H1 (cell line): ENCODE measurements around the gene TWNK. TPM values are rescaled to one million over a fixed set of nuclear protein-coding genes. Genes with fewer than 3 reads are reported as not detected.

ENCODE experiments used
- CTCF ChIA-PET: fragments of 300-600 bp; sonication (Branson Sonifier 250); formaldehyde crosslinking; loops from one replicate; lab custom pipeline; 2021; ENCODE audit not compliant: partially characterized antibody; lab: Charles Lee
- POLR2A ChIA-PET: fragments of 300-600 bp; sonication (Branson Sonifier 250); formaldehyde crosslinking; loops from one replicate; lab custom pipeline; 2021; ENCODE audit warnings: inconsistent platforms; ENCODE audit not compliant: partially characterized antibody; lab: Charles Lee
- DNase-seq, 2 experiments: peaks; one replicate each; pipeline versions ENCODE4 v3.0.0 to v3.0.0-alpha.2; 2010 to 2022; ENCODE audit warnings: low spot score in 2 of 2, low read depth in 1 of 2, mixed read lengths in 1 of 2
- FAIRE-seq: peaks from 2 replicates; lab custom pipeline; 2011; peaks lifted over from hg19 to GRCh38; lab: Jason Lieb, UNC
- H2AFZ ChIP-seq: 2 replicates; pipeline ENCODE4 v1.8.1; 2012; ENCODE audit warnings: low read length, inconsistent platforms
- H2AK5ac ChIP-seq: 2 replicates; pipeline ENCODE4 v1.6.1; 2013; ENCODE audit warnings: low read depth, low read length
- H2BK120ac ChIP-seq: replicated peaks from 2 replicates; pipeline ENCODE3; 2013; ENCODE audit warnings: low read depth, low read length, inconsistent platforms
- H2BK12ac ChIP-seq: 2 replicates; pipeline ENCODE4 v1.6.1; 2013; ENCODE audit warnings: low read depth, low read length
- H2BK15ac ChIP-seq: 2 replicates; pipeline ENCODE4 v1.6.1; 2013; ENCODE audit warnings: low read length
- H2BK20ac ChIP-seq: 2 replicates; pipeline ENCODE4 v1.6.1; 2013; ENCODE audit warnings: low read length
- H2BK5ac ChIP-seq: 2 replicates; pipeline ENCODE4 v1.6.1; 2013; ENCODE audit warnings: low read depth, low read length
- H3K14ac ChIP-seq: 2 replicates; pipeline ENCODE4 v1.6.1; 2013; ENCODE audit warnings: inconsistent platforms; ENCODE audit not compliant: insufficient read length
- H3K18ac ChIP-seq: 2 replicates; pipeline ENCODE4 v1.6.1; 2013; ENCODE audit warnings: low read length; ENCODE audit errors: extremely low read depth
- H3K23ac ChIP-seq: 2 replicates; pipeline ENCODE4 v1.6.1; 2013; ENCODE audit warnings: inconsistent platforms; ENCODE audit not compliant: insufficient read length
- H3K23me2 ChIP-seq: 2 replicates; pipeline ENCODE4 v1.6.1; 2013; ENCODE audit warnings: low read depth, low read length
- H3K27ac ChIP-seq: 2 replicates; pipeline ENCODE4 v1.6.1; 2011; ENCODE audit warnings: low read depth, low read length, inconsistent platforms
- H3K27me3 ChIP-seq, 4 experiments: replicated peaks in 1 of 4; 1 replicate in 1 of 4; 2 replicates in 3 of 4; pipeline versions ENCODE4 v1.6.1 to v1.8.1; 2011 to 2013; ENCODE audit warnings: low read length in 3 of 4, mild to moderate bottlenecking in 3 of 4, inconsistent platforms in 2 of 4, mixed read lengths in 2 of 4, moderate library complexity in 1 of 4; ENCODE audit not compliant: control insufficient read depth in 3 of 4, insufficient read depth in 3 of 4; ENCODE audit errors: extremely low read depth in 1 of 4
- H3K36me3 ChIP-seq, 4 experiments: 2 replicates each; pipeline versions ENCODE4 v1.6.1 to v1.8.1; 2011 to 2013; ENCODE audit warnings: mild to moderate bottlenecking in 4 of 4, low read length in 3 of 4, moderate library complexity in 2 of 4, control low read depth in 1 of 4, inconsistent platforms in 1 of 4; ENCODE audit not compliant: insufficient read depth in 4 of 4, control insufficient read depth in 2 of 4
- H3K4ac ChIP-seq: replicated peaks from 2 replicates; pipeline ENCODE3; 2013; ENCODE audit warnings: low read length, low read depth, mixed read lengths, inconsistent platforms; ENCODE audit not compliant: insufficient read length
- H3K4me1 ChIP-seq, 4 experiments: replicated peaks in 1 of 4; 1 replicate in 1 of 4; 2 replicates in 3 of 4; pipeline versions ENCODE4 v1.6.1 to v1.8.1; 2011 to 2013; ENCODE audit warnings: low read length in 3 of 4, inconsistent platforms in 2 of 4, mixed read lengths in 1 of 4; ENCODE audit not compliant: insufficient read depth in 4 of 4, control insufficient read depth in 3 of 4
- H3K4me2 ChIP-seq, 2 experiments: 2 replicates each; pipeline versions ENCODE4 v1.6.1 to v1.8.1; 2011 to 2013; ENCODE audit warnings: low read depth in 2 of 2, low read length in 2 of 2, control low read depth in 1 of 2, inconsistent platforms in 1 of 2, mild to moderate bottlenecking in 1 of 2; ENCODE audit not compliant: insufficient read depth in 1 of 2
- H3K4me3 ChIP-seq, 4 experiments: fragments of 200-600, 300-600 bp in 1 of 4; sonication (generic), shearing (Covaris generic), sonication (Bioruptor Twin) in 1 of 4; 2 replicates each; pipeline versions ENCODE4 v1.5.1 to v1.8.1; 2011 to 2016; ENCODE audit warnings: low read length in 4 of 4, low read depth in 3 of 4, control low read depth in 2 of 4, inconsistent platforms in 2 of 4, mild to moderate bottlenecking in 2 of 4, mixed read lengths in 1 of 4, moderate library complexity in 1 of 4; ENCODE audit not compliant: insufficient read depth in 2 of 4; ENCODE audit errors: extremely low read depth in 1 of 4
- H3K56ac ChIP-seq: replicated peaks from 2 replicates; pipeline ENCODE3; 2013; ENCODE audit warnings: low read depth, mild to moderate bottlenecking, mixed read lengths, low read length, inconsistent platforms; ENCODE audit not compliant: insufficient read length
- H3K79me1 ChIP-seq: 2 replicates; pipeline ENCODE4 v1.6.1; 2013; ENCODE audit warnings: low read depth, low read length, control low read depth
- H3K79me2 ChIP-seq, 2 experiments: 2 replicates each; pipeline versions ENCODE4 v1.6.1 to v1.8.1; 2012 to 2013; ENCODE audit warnings: low read length in 2 of 2, mild to moderate bottlenecking in 2 of 2, inconsistent platforms in 1 of 2; ENCODE audit not compliant: insufficient read depth in 2 of 2, control insufficient read depth in 1 of 2
- H3K9ac ChIP-seq, 4 experiments: replicated peaks in 1 of 4; 1 replicate in 1 of 4; 2 replicates in 3 of 4; pipeline versions ENCODE4 v1.6.1 to v1.8.1; 2011 to 2013; ENCODE audit warnings: low read depth in 3 of 4, low read length in 3 of 4, control low read depth in 2 of 4, mild to moderate bottlenecking in 2 of 4, moderate library complexity in 2 of 4, inconsistent platforms in 1 of 4; ENCODE audit errors: extremely low read depth in 1 of 4
- H3K9me3 ChIP-seq, 2 experiments: 2 replicates each; pipeline versions ENCODE4 v1.6.1 to v1.8.1; 2012 to 2013; ENCODE audit warnings: mild to moderate bottlenecking in 2 of 2, moderate library complexity in 2 of 2, control low read depth in 1 of 2, inconsistent platforms in 1 of 2, low read depth in 1 of 2, low read length in 1 of 2, mixed read lengths in 1 of 2; ENCODE audit not compliant: insufficient read depth in 2 of 2
- H4K20me1 ChIP-seq, 2 experiments: replicated peaks in 1 of 2; 2 replicates each; pipeline versions ENCODE3 to v1.8.1; 2011 to 2013; ENCODE audit warnings: inconsistent platforms in 2 of 2, low read length in 2 of 2, mild to moderate bottlenecking in 1 of 2; ENCODE audit not compliant: insufficient read depth in 2 of 2, control insufficient read depth in 1 of 2
- H4K5ac ChIP-seq: 2 replicates; pipeline ENCODE4 v1.6.1; 2013; ENCODE audit warnings: low read length, low read depth, mixed read lengths, inconsistent platforms; ENCODE audit not compliant: insufficient read length
- H4K8ac ChIP-seq: 2 replicates; pipeline ENCODE4 v1.8.0; 2013; ENCODE audit warnings: mild to moderate bottlenecking, moderate library complexity, low read length, inconsistent platforms; ENCODE audit not compliant: insufficient read depth; ENCODE audit errors: extremely low read depth
- H4K91ac ChIP-seq: replicated peaks from 2 replicates; pipeline ENCODE3; 2013; ENCODE audit warnings: low read length, mixed read lengths, inconsistent platforms; ENCODE audit not compliant: insufficient read length
- CHD1 ChIP-seq: IDR thresholded peaks from 2 replicates; pipeline ENCODE4 v1.6.1; 2012; ENCODE audit warnings: low read depth, low read length, improper control_type of control experiment
- KDM1A ChIP-seq: fragments of 200-600, 300-600 bp; sonication (generic); IDR thresholded peaks from 2 replicates; pipeline ENCODE4 v1.7.1; 2016; ENCODE audit warnings: mild to moderate bottlenecking, low read length, borderline replicate concordance
- NRF1 ChIP-seq: IDR thresholded peaks from 2 replicates; pipeline ENCODE4 v1.6.1; 2011; ENCODE audit warnings: mild to moderate bottlenecking, low read depth, low read length, improper control_type of control experiment
- SUZ12 ChIP-seq: fragments of 200-600 bp; sonication (generic); IDR thresholded peaks from 2 replicates; pipeline ENCODE4 v1.6.1; 2012; ENCODE audit warnings: mild to moderate bottlenecking, inconsistent platforms, low read length, moderate library complexity, mixed read lengths
- TAF7 ChIP-seq: optimal IDR thresholded peaks from 2 replicates; pipeline ENCODE3; 2011; ENCODE audit warnings: low read depth, mild to moderate bottlenecking, inconsistent platforms, low read length, moderate library complexity, borderline replicate concordance
- WGBS, 2 experiments: shearing (Covaris generic) in 1 of 2; methylation state at CpG; one replicate each; pipeline versions ENCODE4 v1.1.6 to v1.1.7; 2013 to 2015; ENCODE audit warnings: low lambda C conversion rate in 2 of 2, mixed read lengths in 2 of 2, inconsistent platforms in 1 of 2, low coverage in 1 of 2, missing lambda C conversion rate in 1 of 2; ENCODE audit not compliant: insufficient replicate concordance in 2 of 2, insufficient coverage in 1 of 2, insufficient read length in 1 of 2; ENCODE audit errors: extremely low coverage in 1 of 2, missing lambda C conversion rate in 1 of 2; 5-methylcytosine and 5-hydroxymethylcytosine counted together
- polyA plus RNA-seq, 7 experiments: library from polyadenylated mRNA; depleted of rRNA in 3 of 7; stranded (reverse) in 5 of 7; unstranded in 2 of 7; fragments of >200 nt in 5 of 7; fragments of 200-250 nt in 2 of 7; gene quantifications; 1 replicate in 5 of 7; 2 replicates in 1 of 7; 4 replicates in 1 of 7; pipeline versions ENCODE4 v1.2.1 to v1.2.3, GENCODE V29; 2011 to 2013; ENCODE audit warnings: missing spikeins in 2 of 7, mixed read lengths in 2 of 7
- total RNA-seq: library from RNA; stranded (reverse); fragmentation: NEBNext Ultra II Directional; extraction: Animal tissue kit (Norgen Biotek cat#: 25700); gene quantifications from 2 replicates; pipeline ENCODE4 v1.2.1, GENCODE V29; 2021
- TF ChIP-seq, protein P1 (sequence below), 3 experiments: IDR thresholded peaks; 1 replicate in 2 of 3; 2 replicates in 1 of 3; pipeline versions ENCODE4 v1.5.1 to v1.6.1; 2011; ENCODE audit warnings: low read length in 3 of 3, mild to moderate bottlenecking in 3 of 3, inconsistent platforms in 2 of 3, low read depth in 1 of 3, moderate library complexity in 1 of 3; ENCODE audit not compliant: insufficient read depth in 1 of 3; ENCODE audit errors: control extremely low read depth in 1 of 3

The TWNK gene
- total and polyA plus RNA-seq, 2 of the 8 experiments (the other 6 are each of a cell fraction or from before 2014, with no cell fraction given), result 15.4 to 32.5 TPM

DNA sequence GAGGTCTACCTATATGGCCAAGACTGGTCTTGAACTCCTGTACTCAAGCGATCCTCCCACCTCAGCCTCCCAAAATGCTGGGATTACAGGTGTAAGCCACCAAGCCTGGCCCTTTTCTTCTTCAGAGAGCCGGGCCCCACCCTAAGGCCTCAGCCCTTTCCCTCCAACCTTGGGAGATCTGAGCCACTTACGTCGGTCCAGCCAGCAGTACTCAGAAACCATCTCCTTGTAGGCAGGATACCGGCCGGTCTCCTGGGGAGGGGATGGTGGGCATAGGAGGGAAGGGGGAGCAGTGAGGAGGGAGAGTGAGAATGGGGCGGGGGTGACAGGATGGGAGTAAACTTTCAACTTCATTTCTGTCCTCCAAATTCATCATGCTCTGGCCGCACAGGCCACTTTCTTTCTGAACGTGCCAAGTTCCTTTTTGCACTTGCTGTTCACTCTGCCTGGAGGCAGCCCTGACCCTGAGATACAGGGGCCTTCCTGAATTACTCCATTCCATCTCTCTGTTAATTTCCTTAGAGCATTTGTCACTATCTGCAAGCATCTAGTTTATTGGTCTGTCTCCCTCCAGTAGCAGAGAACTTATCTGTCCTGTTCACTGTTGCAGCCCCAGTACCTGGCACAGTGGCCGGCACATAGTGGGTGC lies 33.2 kb downstream of the TWNK start:
- Histone ChIP-seq H2AFZ (no peak overlapping the region), H3K27me3 (peaks cover 14 to 38% (median 30%) of the 10 kb centered on the region in 4 experiments), H3K27ac (no peak overlapping the region), H3K23ac (no peak overlapping the region), H2BK20ac (no peak overlapping the region), H4K20me1 (peaks cover 0 to 1% of the 10 kb centered on the region in 2 experiments), H3K14ac (no peak overlapping the region), H3K4me3 (no peak overlapping the region), H2BK5ac (no peak overlapping the region)
- FAIRE-seq, result no peak
- TF ChIP-seq TAF7, result no peak
- TF ChIP-seq KDM1A, result no peak
- TF ChIP-seq, protein P1, sequence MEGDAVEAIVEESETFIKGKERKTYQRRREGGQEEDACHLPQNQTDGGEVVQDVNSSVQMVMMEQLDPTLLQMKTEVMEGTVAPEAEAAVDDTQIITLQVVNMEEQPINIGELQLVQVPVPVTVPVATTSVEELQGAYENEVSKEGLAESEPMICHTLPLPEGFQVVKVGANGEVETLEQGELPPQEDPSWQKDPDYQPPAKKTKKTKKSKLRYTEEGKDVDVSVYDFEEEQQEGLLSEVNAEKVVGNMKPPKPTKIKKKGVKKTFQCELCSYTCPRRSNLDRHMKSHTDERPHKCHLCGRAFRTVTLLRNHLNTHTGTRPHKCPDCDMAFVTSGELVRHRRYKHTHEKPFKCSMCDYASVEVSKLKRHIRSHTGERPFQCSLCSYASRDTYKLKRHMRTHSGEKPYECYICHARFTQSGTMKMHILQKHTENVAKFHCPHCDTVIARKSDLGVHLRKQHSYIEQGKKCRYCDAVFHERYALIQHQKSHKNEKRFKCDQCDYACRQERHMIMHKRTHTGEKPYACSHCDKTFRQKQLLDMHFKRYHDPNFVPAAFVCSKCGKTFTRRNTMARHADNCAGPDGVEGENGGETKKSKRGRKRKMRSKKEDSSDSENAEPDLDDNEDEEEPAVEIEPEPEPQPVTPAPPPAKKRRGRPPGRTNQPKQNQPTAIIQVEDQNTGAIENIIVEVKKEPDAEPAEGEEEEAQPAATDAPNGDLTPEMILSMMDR (IDR thresholded peaks at IDR 0.05; ENCODE audit: control extremely low read depth in 1 of 3, insufficient read depth in 1 of 3, low read depth in 1 of 3, low read length in 3 of 3), result no peak
- TF ChIP-seq CHD1, result no peak
- TF ChIP-seq SUZ12, result no peak
- TF ChIP-seq NRF1, result no peak
- TF ChIP-seq, all 59 proteins: peak for 0
- Histone ChIP-seq H3K4me2 (no peak overlapping the region), H3K9me3 (no peaks in the 10 kb centered on the region), H2BK12ac (no peak overlapping the region), H3K79me2 (no peaks in the 10 kb centered on the region), H3K4me1 (peaks cover 0 to 10% (median 5%) of the 10 kb centered on the region in 4 experiments; a peak in 4 of 7 replicates), H3K56ac (no peak overlapping the region), H2BK15ac (no peak overlapping the region), H4K8ac (no peak overlapping the region), H3K9ac (no peak overlapping the region), H4K5ac (no peak overlapping the region), H3K23me2 (peaks cover 11% of the 10 kb centered on the region; the same call in 1 of the 2 replicates), H3K79me1 (no peaks in the 10 kb centered on the region), H4K91ac (no peak overlapping the region), H3K36me3 (no peaks in the 10 kb centered on the region), H2BK120ac (no peak overlapping the region), H3K18ac (no peak overlapping the region), H3K4ac (no peak overlapping the region), H2AK5ac (no peak overlapping the region)
- CTCF ChIA-PET, result interaction anchor here (2.3 to 11.9 kb wide), 9 partner anchors 7 to 55 kb away, joined by 7 to 464 read pairs (median 110); partner anchors contain the start of genes LZTS2, MRPL43, PDZD7 and SEMA4G
- no peak for DNase-seq
- WGBS, 2 experiments, result 91% methylated on average over 9 of the region's 10 CpGs; no CpG with 5 or more reads in 1 of the 2 experiments
- POLR2A ChIA-PET, result no interaction called here
